Kidney glomerular epithelial cell (primary cell): Measurements from ENCODE around the gene DIAPH2.

Experiments
- DNase-seq: peaks from one replicate; lab custom pipeline; 2025; lab: John Stamatoyannopoulos, UW

DIAPH2 gene

GRCh38 chrX:97594646-97595224 is 910.1 kb downstream of the DIAPH2 start:
- DNase-seq: no peak

GRCh38 chrX:97597954-97598353 is 913.3 kb downstream of the DIAPH2 start:
- no peak for DNase-seq

GRCh38 chrX:97602465-97603258 is 918.0 kb downstream of the DIAPH2 start:
- no peak for DNase-seq

- no peak for DNase-seq
These were observed 920.6 kb downstream of the DIAPH2 start for GRCh38 chrX:97605271-97605670.

GRCh38 chrX:97609357-97609756 is 924.7 kb downstream of the DIAPH2 start:
- DNase-seq: no peak

GRCh38 chrX:97609938-97610337 is 925.3 kb downstream of the DIAPH2 start:
- no peak for DNase-seq

- DNase-seq: peak; percentile 21
These were observed 932.4 kb downstream of the DIAPH2 start for GRCh38 chrX:97616883-97617530.

- no peak for DNase-seq
These were observed 934.9 kb downstream of the DIAPH2 start for GRCh38 chrX:97619499-97619898.

- DNase-seq: no peak
These were observed 937.5 kb downstream of the DIAPH2 start for GRCh38 chrX:97622111-97622510.

- no peak for DNase-seq
These were observed 943.7 kb downstream of the DIAPH2 start for GRCh38 chrX:97628326-97628725.

GRCh38 chrX:97628807-97629596 is 944.4 kb downstream of the DIAPH2 start:
- no peak for DNase-seq

GRCh38 chrX:97629597-97629985 is 944.9 kb downstream of the DIAPH2 start:
- no peak for DNase-seq

- no peak for DNase-seq
These were observed 949.2 kb downstream of the DIAPH2 start for GRCh38 chrX:97633798-97634197.

- DNase-seq: no peak
These were observed 952.0 kb downstream of the DIAPH2 start for GRCh38 chrX:97636473-97637140.

GRCh38 chrX:97637289-97637688 is 952.6 kb downstream of the DIAPH2 start:
- DNase-seq: no peak

GRCh38 chrX:97638621-97639020 is 954.0 kb downstream of the DIAPH2 start:
- DNase-seq: no peak

GRCh38 chrX:97639526-97639925 is 954.9 kb downstream of the DIAPH2 start:
- DNase-seq: no peak
